Parathyroid adenoma (tissue), 2 donors: ENCODE data around the gene FRAS1.

Source experiments
- H2AFZ ChIP-seq: fragments of 300-600 bp; sonication (generic); one replicate; pipeline ENCODE4 v1.7.0; 2017; ENCODE audit warnings: antibody characterized with exemption, mild to moderate bottlenecking
- H3K27ac ChIP-seq: fragments of 300-600 bp; sonication (generic); one replicate; pipeline ENCODE4 v1.7.0; 2017
- H3K27me3 ChIP-seq: fragments of 300-600 bp; sonication (generic); one replicate; pipeline ENCODE4 v1.7.0; 2017; ENCODE audit warnings: low read length; ENCODE audit not compliant: control insufficient read depth, insufficient read depth
- H3K36me3 ChIP-seq: fragments of 300-600 bp; sonication (generic); one replicate; pipeline ENCODE4 v1.7.0; 2017; ENCODE audit warnings: low read length; ENCODE audit not compliant: control insufficient read depth, insufficient read depth
- H3K4me1 ChIP-seq: fragments of 300-600 bp; sonication (generic); one replicate; pipeline ENCODE4 v1.7.0; 2017; ENCODE audit warnings: control low read depth
- H3K4me2 ChIP-seq: fragments of 300-600 bp; sonication (generic); one replicate; pipeline ENCODE4 v1.7.0; 2017; ENCODE audit warnings: low read length
- H3K4me3 ChIP-seq: fragments of 300-600 bp; sonication (generic); one replicate; pipeline ENCODE4 v1.7.0; 2017; ENCODE audit warnings: low read depth, low read length
- H3K79me2 ChIP-seq: fragments of 300-600 bp; sonication (generic); one replicate; pipeline ENCODE4 v1.7.0; 2017; ENCODE audit warnings: control low read depth
- H3K9ac ChIP-seq: fragments of 300-600 bp; sonication (generic); one replicate; pipeline ENCODE4 v1.7.0; 2017; ENCODE audit warnings: mild to moderate bottlenecking
- H3K9me3 ChIP-seq: fragments of 300-600 bp; sonication (generic); one replicate; pipeline ENCODE4 v1.7.0; 2017; ENCODE audit warnings: low read length; ENCODE audit not compliant: control insufficient read depth
- CTCF ChIP-seq: fragments of 300-600 bp; sonication (generic); IDR thresholded peaks from one replicate; pipeline ENCODE4 v1.7.0; 2017; ENCODE audit warnings: antibody characterized with exemption, mild to moderate bottlenecking
- donor health status: primary hyperparathyroidism.

Gene FRAS1

GRCh38 chr4:78562687-78563086 is 505.6 kb downstream of the FRAS1 start:
- Histone ChIP-seq H3K4me2 (no peak overlapping the region), H3K4me3 (no peak overlapping the region), H3K27ac (no peak overlapping the region), H3K4me1 (no peaks in the 10 kb centered on the region), H3K79me2 (no peaks in the 10 kb centered on the region), H3K36me3 (no peaks in the 10 kb centered on the region), H3K9ac (no peak overlapping the region), H3K27me3 (no peaks in the 10 kb centered on the region), H2AFZ (no peak overlapping the region), H3K9me3 (no peaks in the 10 kb centered on the region)
- TF ChIP-seq CTCF: no peak

- Histone ChIP-seq H3K36me3 (no peaks in the 10 kb centered on the region), H3K79me2 (no peaks in the 10 kb centered on the region), H3K9me3 (no peaks in the 10 kb centered on the region), H3K4me2 (no peak overlapping the region), H3K4me1 (no peaks in the 10 kb centered on the region), H2AFZ (no peak overlapping the region), H3K9ac (no peak overlapping the region), H3K4me3 (no peak overlapping the region), H3K27ac (no peak overlapping the region), H3K27me3 (no peaks in the 10 kb centered on the region)
- TF ChIP-seq CTCF: no peak
These were observed 508.8 kb downstream of the FRAS1 start for GRCh38 chr4:78565971-78566372.

GRCh38 chr4:78566834-78567499 is 509.8 kb downstream of the FRAS1 start:
- no peak for TF ChIP-seq CTCF
- H3K27me3 ChIP-seq: no peaks in the 10 kb centered on the region
- no peaks in the 10 kb centered on the region for H3K4me1 ChIP-seq
- H3K9ac ChIP-seq: no peak overlapping the region
- no peaks in the 10 kb centered on the region for H3K36me3 ChIP-seq
- no peaks in the 10 kb centered on the region for H3K9me3 ChIP-seq
- no peak overlapping the region for H3K4me3 ChIP-seq
- H3K27ac ChIP-seq: no peak overlapping the region
- no peaks in the 10 kb centered on the region for H3K79me2 ChIP-seq
- no peak overlapping the region for H3K4me2 ChIP-seq
- H2AFZ ChIP-seq: no peak overlapping the region

- H3K79me2 ChIP-seq: no peaks in the 10 kb centered on the region
- no peak overlapping the region for H2AFZ ChIP-seq
- TF ChIP-seq CTCF: no peak
- no peak overlapping the region for H3K27ac ChIP-seq
- H3K4me3 ChIP-seq: no peak overlapping the region
- no peaks in the 10 kb centered on the region for H3K4me1 ChIP-seq
- H3K9ac ChIP-seq: no peak overlapping the region
- no peak overlapping the region for H3K4me2 ChIP-seq
- no peaks in the 10 kb centered on the region for H3K9me3 ChIP-seq
- no peaks in the 10 kb centered on the region for H3K36me3 ChIP-seq
- H3K27me3 ChIP-seq: no peaks in the 10 kb centered on the region
These were observed 510.5 kb downstream of the FRAS1 start for GRCh38 chr4:78567500-78568060.
